Right renal pelvis (tissue), 4 donors: ENCODE results near the gene TSPOAP1. TPM values are rescaled to one million over a fixed set of nuclear protein-coding genes. Genes with fewer than 3 reads are reported as not detected.
A peak's percentile ranks its signal among the peaks of the same experiment; 100 is the strongest.

Experiments
- DNase-seq, 4 donors: peaks; one replicate each; pipeline ENCODE4 v3.0.0-alpha.2; 2013; ENCODE audit warnings: low read depth in 4 of 4, low spot score in 3 of 4, missing footprints in 1 of 4
- polyA plus RNA-seq, 4 donors: library from polyadenylated mRNA; unstranded; fragments of 120-200 nt; gene quantifications; one replicate each; pipeline ENCODE4 v1.2.1, GENCODE V29; 2013; ENCODE audit not compliant: insufficient read length in 4 of 4

The TSPOAP1 gene
- polyA plus RNA-seq, 4 donors: 43.2 to 51.4 (median 47.0) TPM

DNA sequence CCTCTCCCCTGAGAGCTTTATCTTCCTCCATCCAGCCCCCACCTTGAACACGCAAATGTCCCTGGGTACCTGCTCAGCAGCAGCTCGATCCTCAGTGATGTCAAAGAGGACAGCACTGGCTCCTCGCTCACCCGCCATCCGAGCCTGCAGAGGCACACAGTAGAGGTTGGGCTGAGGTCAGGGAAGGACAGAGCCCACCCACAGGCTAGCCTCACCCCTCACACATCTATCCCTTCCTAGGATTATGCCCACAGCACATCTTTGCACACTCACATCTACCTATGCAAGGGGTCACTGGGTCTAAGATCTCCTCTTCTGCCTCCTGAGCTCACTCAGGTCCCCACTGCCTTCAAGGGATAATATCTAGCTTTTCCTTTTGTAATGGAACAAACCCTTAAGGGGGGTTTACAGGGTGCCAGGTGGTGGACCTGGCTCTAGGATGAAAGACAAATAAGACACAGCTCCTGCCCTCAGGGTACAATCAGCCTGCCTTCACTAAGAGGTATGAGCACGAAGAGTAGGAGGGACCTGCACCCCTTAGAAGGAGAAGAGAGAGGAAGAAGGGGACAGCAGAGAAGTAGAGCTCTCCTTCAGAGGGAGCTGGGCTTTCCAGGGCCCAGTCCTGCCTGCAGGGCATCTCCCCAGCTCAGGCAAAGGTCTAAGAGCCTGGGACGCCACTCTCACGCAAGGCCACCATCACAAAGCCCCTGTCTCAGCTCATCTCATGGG lies 35.0 kb upstream of the TSPOAP1 start:
- no peak for DNase-seq

DNA sequence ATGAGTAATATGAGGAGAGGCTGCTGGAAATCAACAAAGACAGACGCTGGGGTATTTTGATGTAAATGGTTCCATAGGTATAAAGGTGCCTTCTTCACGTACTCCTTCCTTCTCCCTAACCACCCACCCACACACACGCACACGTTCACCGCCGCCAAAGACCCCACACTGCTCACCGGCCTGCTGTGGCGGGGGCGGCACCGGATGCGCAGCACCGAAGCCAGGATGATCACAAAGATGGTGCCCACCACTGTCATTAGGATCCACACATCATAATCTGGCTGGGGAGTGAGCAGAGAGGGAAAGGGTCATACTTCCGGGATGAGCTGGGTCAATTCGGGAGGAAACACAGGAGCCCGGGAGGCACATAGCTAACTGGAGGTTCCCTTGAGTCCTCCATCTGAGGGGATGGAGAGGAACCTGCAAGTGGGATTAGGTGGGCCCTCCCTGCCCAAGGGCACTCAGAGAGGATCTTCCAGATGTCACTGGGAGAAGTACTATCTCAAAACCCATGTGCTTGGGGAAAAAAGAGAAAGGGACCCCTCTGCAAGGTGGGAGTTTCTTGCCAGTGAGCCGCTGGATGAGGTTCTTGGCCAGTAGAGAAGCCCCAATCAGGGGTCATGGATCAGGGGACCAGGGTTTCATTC lies 33.9 kb upstream of the TSPOAP1 start:
- DNase-seq: no peak

DNA sequence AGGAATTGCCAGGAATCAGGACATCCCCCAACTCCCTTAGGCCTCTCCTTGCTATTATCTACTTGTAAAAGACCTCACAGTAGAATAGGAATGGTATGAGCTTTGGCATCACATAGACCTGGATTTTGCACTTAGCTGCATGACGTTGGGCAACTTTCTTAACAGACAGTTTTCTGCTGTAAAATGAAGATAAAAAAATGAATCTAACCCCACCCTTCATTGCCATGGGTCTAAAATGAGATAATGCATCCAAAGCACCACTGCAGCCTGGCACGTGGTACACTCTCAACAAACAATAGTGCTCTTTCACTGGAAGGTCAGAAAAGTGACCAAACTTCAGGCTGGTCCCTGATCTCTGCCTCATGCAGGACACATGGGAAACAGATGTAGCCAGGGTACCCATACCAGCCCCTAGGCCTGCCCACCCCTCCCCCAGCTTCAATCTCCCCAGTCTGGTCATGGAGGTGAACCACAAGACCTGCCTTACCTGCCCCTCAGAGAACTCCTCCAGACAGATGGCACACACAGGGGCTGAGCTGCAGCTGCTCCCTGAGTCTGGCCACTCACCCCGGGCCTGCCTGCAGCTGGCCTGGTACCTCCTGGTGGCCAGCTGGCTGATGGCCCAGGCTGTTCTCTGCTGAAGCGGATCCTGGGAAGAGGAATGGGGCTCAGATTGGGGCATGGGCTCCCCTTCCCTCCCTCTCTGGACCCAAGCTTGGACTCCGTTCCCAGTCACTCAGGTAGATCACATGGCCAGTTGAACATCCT lies 31.9 kb upstream of the TSPOAP1 start:
- DNase-seq: no peak

DNA sequence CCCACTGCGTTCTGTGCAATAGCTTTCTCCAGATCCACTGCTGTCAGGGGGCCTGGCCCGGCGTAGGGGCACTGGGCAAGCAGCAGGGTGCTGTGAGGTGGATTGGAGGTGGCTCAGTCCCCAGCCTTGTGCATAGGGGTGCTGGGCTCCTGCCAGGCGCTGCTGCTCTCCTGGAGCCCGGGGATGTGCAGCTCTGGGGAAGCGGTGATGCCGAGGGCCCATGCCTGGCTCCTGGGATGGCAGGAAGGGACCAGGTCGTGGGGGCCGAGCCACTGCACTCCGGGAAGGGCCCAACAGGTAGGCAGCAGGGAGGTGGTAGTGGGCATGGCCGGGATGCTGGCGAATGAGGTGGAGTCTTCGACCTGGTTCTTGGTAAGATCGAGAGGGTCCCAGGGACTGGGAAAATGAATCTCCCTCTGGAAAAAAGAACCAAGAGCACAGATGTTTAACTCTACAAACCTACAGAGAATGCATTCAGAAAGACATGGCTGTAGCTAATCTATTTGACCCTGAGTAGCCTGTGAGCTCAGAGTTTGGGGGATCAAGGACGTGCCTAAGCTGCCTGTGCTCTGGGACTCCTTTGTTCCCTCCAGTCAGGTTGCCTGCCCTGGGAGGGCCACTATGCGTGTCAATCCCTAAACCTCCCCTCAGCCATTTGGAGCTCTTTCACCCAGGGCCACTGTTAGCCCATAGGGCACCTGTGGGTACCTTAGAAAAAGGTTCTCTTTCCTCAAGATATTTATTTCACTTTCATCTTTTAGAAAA lies 30.0 kb upstream of the TSPOAP1 start:
- DNase-seq: no peak

DNA sequence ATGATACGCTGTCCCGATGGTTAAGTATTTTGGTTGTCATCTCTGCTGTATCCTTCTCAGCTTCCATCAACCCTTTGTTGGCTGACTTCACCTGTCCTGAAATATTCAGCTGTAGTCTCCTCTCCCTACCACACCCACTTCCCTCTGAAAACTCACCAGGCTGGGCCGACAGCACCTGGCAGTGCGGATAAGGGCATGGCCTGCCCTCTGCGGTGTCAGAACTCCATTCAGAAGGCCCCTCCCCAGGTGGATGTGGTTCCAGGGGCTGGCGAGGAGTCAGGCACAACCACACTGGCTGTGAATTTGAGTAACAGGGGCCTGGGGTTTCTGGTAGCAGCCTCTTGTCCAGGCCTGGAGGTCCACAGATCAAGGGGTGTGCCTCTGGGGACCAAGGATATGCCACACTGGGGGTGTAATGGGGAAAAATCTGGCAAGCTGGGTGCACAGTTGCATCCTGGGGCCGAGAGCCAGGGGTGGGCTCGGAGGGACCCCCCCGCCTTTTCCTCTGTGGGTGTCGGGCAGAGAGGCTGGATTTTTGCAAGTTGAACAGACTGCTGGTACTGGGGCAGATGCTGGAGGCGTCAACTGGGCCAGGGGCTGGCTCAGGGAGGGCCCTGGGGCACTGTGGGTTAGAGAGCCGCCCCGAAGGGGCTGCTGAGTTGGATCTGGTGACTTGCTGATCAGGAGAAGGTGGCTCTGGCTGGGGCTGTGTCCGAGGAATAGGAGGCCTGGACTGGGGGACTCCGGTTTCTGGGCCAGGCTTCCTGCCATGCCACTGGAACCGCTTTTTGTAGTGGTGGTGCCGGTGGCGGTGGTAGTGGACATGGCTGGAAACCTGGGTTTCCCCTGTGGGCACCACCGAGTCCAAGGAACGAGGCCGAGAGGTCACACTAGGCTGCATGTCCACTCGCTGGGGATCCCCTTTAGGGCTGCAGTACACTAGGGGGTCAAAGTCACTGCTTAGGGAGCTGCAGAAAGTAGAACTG lies 29.0 kb upstream of the TSPOAP1 start:
- DNase-seq: no peak

DNA sequence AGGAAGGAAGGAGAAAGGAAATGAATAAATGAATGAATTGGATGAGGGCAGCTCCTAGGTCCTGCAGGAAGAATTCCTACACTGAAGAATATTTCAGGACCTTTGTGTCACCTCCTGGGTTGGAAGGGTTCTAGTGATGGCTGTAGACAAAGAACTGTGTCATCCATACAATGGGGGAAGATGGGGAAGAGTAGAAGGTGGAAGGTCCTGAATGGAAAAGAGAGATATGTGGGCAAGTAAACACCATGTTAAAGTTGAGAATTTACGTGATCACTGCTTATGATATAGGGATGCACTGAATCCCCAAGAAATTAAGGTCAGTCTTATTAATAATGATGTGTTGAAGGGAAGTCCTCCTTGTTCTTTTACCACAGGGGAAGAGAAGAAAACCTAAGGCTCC lies 27.6 kb upstream of the TSPOAP1 start:
- no peak for DNase-seq

DNA sequence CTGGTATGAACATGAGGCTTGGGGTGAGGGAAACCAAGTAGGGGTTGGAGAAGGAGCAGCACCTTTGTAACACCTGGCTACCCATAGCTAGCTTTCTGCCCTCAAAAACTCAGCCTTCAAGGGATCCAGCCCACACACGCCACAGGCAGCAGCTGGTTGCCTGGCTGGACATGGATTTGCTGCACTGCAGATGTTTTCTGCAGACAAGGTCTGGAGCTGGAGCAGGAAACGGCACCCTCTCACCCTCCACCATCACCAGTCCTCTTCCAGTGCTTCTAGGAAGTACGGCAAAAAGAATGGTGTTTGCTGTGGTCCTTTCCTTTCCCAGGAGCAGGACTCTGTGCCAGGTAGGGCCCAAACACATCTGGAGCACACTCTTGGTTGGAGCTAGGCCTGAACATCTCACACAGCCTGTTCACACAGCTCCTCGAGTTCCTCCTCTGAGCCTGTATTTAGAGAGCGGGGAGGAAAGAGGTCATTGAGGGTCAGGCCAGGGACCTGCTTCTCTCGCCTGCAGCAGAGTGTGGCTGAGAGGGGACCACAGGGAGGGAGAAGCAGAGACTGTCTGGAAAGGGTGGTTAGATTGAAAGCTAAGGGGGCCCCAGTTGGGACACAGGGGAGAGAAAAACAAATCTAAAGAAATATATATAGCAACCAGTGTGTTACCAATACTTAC lies 26.1 kb upstream of the TSPOAP1 start:
- DNase-seq: no peak

DNA sequence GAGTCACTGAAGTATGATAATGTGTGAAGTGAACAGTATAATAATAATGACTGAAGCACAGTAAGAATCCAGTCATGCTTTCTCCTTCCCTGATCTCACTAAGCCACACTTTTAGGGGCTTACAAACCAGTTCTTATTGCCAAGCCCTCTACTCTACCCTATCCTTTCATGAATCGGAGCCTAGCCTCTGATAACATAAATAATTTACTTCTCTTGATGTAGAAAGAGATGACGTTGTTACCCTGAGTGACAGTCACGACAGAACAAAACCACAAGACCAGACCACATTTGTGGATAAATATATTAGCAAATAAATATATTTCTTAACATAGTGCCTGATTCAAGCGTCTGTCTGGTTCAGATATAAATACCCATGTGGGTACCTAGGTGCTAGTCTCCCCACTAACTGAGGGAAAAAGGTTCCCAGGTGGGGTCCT lies 24.8 kb upstream of the TSPOAP1 start:
- no peak for DNase-seq

DNA sequence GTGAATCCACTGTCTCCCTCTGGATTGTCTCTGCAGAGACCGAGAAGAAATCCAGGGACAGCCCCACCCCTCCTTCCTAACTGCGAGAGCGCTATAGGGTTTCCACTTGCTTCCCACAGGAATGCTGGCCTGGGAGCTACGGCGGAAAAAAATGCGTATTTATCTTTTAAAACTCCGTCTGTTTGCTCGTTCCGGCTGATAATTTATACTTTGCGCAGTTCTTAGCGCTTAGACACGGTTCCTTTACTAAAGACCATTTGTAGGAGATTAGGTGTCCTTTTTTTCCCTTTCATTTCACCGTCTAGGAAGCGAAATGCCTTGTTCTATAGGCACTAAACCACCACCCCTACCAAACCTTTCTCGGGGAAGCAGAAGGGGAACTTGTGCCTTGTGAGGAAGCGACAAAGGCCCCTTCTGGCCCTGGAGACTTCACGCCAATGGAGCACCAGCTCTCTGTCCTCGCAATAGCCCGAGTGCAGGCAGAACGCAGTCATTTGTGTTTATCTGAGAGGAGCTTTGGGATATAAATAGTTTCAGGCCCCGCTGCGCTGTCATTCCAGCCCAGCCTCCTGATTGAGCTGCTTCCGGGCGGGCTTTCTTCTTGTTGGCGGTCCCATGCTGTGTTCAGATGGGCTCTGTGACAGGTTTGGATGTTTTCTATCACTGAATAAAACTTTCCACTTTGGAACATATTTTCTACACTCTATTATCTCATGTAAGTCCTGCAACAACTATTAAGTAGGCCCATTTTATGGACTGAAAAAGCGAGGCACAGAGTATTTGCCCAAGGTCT lies 24.2 kb upstream of the TSPOAP1 start:
- DNase-seq: peak in 1 of 4 donors; percentile 49

DNA sequence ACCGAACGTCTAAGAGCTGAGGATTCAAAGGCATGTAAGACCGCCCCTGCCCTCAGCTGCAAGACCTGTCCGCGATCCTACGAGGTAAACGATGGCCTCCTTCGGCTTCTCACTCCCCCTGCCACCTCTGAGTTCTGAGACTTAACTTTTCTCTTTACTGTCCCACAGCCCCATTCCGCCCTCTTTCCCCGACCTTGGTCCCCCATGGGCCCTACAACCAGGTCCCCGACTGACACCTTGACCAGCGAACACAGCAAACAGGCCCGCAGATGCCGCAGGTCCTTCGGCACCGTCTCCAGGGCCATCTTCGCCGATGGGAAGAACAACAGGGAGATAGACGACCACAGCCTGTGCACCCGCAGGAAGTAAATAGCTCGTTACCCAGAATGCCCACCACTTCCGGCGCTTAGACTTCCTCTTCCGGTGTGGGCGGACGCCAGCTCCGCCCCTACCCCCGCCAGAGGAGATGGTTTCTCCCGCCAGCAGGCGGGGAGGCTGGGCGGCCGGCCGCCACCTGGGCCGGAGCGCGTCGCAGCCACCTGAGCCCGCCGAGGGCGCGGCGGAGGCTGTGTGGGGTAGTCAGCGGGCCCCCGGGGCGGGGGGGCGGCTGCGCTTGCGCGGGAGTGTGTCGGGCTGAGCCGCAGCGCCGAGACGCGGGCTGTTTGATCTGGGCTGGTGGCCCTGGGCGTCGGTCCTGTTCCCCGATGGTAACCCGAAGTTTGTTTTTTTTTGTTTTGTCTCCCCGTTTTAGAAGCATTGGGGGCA lies 23.4 kb upstream of the TSPOAP1 start, which contains the start of gene SUPT4H1:
Gene SUPT4H1 (minus strand): TSS at position 371 of the 765 bp plus-strand sequence. CDS start 66 bp downstream, at position 305.
- DNase-seq: peak; percentile 87 to 93 (median 90)

DNA sequence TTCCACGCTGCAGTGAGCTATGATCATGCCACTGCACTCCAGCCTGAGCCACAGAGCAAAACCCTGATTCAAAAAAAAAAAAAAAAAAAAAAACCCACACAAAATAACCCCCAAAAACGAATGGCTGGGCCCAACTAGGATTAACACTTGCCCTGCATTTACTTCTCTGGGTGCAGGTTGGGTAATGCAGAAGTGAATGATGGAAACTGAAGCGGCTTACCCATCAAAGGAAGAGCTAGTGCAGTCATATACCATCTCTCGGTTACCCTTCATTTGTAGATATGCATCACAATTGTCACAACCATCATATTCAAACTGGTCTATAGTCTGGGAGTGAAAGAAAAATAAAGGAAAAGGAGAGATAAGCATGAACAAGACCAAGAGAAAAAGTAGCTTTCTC lies 22.6 kb upstream of the TSPOAP1 start:
- no peak for DNase-seq

DNA sequence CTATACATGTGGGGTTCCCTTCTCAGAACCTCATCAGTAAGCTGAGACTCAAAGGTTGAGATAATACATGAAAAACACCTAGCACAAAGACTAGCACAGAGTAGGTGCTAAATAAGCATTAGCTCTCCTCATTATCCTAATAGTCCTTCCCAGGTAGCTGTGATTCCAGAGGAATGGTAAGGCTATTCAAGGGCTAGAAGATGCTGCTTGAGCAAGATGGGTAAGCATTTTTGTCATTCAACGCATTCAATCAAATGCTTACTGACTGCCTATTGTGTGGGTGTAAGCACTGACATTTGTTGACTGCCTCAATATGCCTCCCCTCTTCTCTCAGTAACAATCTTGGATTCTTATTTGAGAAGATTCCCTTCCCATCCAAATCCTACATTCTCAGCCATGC lies 19.4 kb upstream of the TSPOAP1 start:
- no peak for DNase-seq

DNA sequence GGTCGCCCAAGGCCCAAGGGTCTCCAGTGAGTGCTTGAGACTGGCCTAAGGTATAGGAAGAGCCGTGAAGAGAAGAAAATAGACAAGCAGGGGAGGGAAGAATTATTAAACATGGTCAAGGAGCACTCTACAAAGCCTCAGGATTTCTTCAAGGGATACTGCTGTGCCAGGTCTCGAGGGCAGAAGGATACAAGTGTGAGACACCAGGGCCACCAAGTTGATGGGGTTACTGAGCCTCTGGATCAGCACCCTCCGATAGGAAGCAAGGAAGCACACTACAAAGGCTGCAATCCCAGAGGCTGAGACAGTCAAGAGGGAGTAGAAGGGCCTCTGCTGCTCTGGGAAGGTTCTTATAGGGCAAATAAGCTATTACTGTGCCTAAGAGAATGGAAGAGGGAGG lies 16.9 kb upstream of the TSPOAP1 start:
- DNase-seq: no peak

DNA sequence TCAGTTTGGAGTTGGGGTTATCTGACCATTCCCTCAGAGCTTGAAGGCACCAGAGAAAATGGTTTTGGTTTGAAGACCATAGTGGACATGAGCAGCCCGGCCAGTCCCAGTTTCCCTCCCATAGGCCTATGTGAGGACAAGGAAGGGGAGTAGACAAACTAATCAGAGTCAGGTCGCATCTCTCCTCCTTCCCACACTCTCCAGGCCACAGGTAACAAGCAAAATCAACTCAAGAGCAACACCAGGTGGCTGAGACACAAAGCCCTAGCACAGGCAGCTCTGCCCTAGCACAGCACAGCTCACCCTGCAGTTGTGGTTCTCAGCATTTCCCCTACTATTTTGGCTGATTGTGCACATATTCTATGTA lies 16.2 kb upstream of the TSPOAP1 start:
- no peak for DNase-seq

DNA sequence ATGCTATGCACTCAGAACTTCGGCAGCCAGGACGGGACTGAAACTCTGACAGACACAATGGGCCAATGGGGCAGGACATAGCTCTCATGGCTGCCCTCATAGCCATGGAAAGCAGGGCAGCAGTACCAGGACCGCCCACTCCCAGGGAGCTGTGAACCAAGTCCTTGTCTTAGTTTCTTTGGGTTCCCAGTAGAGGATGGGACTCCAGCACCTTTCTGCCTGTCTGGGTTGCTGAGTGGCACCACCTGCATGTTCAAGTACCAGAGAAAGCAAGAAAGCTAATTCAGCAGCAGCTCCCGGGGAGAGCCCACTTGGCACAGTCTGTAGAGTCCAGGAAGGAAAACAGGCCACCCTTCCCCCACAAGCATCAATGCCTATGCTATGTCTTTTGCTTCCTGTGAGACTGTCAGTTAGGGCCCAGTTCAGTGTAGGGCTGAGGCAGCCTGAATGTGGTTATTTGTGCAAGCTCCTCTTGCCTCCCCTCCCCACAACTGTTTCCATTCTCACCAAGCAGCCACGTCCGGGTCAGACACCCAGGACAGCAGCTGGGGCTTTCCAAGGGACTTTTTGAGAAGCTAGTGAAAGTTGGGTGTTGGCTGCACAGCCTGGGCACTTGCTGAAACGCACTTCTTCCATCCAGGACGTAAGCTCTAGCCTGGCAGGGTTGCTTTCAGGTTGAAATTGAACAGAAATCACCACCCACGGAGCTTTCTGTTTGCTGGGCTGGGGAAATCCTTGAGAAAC lies 15.6 kb upstream of the TSPOAP1 start:
- no peak for DNase-seq

DNA sequence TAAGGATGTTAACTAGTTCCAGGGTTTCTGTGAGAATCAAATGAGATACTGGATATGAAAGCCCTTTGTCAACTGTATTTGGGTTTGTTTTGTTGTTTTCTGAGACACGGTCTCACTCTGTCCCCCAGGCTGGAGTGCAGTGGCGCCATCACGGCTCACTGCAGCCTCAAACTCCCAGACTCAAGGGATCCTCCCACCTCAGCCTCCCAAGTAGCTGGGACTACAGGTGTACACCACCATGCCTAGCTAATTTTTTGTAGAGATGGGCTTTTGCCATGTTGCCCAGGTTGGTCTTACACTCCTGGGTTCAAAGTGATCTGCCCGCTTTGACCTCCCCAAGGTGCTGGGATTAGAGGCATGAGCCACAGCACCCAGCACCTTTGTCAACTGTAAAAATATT lies 14.5 kb upstream of the TSPOAP1 start:
- DNase-seq: no peak
